Dermis blood vessel endothelial cell (primary cell): ENCODE data around the gene FPR3. TPM values are rescaled to one million over a fixed set of nuclear protein-coding genes. Genes with fewer than 3 reads are reported as not detected.
"Not testable (repeated sequence)": the region's sequence is repeated elsewhere in the genome, so short reads cannot be mapped to it uniquely, and the experiment has no call there.

Experiments used
- DNase-seq: peaks from one replicate; pipeline ENCODE4 v3.0.0; 2010
- total RNA-seq: library from RNA; depleted of rRNA; stranded (reverse); fragments of >200 nt; gene quantifications from 2 replicates; pipeline ENCODE4 v1.2.3, GENCODE V29; 2014

The FPR3 gene
- total RNA-seq, 1 donor from 2014 or later = not detected

- DNase-seq = no peak
Observed at GRCh38 chr19:51784109-51784785, 10.7 kb upstream of the FPR3 start.

GRCh38 chr19:51784922-51785690, 9.9 kb upstream of the FPR3 start:
- DNase-seq = no peak

GRCh38 chr19:51786646-51787494, 8.1 kb upstream of the FPR3 start:
- DNase-seq = no peak

- no peak for DNase-seq
Observed at GRCh38 chr19:51788029-51788428, 6.9 kb upstream of the FPR3 start.

- no peak for DNase-seq
Observed at GRCh38 chr19:51789061-51789795, 5.7 kb upstream of the FPR3 start.

GRCh38 chr19:51792932-51793331, 2.0 kb upstream of the FPR3 start:
- no peak for DNase-seq

GRCh38 chr19:51793994-51794393, 963 bp upstream of the FPR3 start:
- no peak for DNase-seq

- DNase-seq = no peak
Observed at GRCh38 chr19:51796195-51796679, 1.3 kb downstream of the FPR3 start.

GRCh38 chr19:51797480-51797879, 2.5 kb downstream of the FPR3 start:
- no peak for DNase-seq

- DNase-seq = no peak
Observed at GRCh38 chr19:51798062-51798461, 3.1 kb downstream of the FPR3 start.

GRCh38 chr19:51799034-51799773, 4.2 kb downstream of the FPR3 start:
- peak; percentile 96 for DNase-seq

GRCh38 chr19:51799774-51800472, 5.0 kb downstream of the FPR3 start:
- no peak for DNase-seq

GRCh38 chr19:51800473-51801244, 5.7 kb downstream of the FPR3 start:
- peak; percentile 12 for DNase-seq

GRCh38 chr19:51802775-51803174, 7.8 kb downstream of the FPR3 start:
- DNase-seq = no peak

- no peak for DNase-seq
Observed at GRCh38 chr19:51803519-51803918, 8.6 kb downstream of the FPR3 start.

GRCh38 chr19:51803967-51804366, 9.0 kb downstream of the FPR3 start:
- no peak for DNase-seq

- DNase-seq = peak; percentile 25
Observed at GRCh38 chr19:51804789-51805188, 9.8 kb downstream of the FPR3 start.

GRCh38 chr19:51805396-51805795, 10.4 kb downstream of the FPR3 start:
- not testable (repeated sequence) for DNase-seq

- not testable (repeated sequence) for DNase-seq
Observed at GRCh38 chr19:51806571-51806970, 11.6 kb downstream of the FPR3 start.

GRCh38 chr19:51807111-51807701, 12.2 kb downstream of the FPR3 start:
- no peak for DNase-seq
